ENCODE data around the gene MICA. TPM values are rescaled to one million over a fixed set of nuclear protein-coding genes. Genes with fewer than 3 reads are reported as not detected.

Gene MICA
- total RNA-seq, 1 donor from 2014 or later, result 56.3 TPM

DNA sequence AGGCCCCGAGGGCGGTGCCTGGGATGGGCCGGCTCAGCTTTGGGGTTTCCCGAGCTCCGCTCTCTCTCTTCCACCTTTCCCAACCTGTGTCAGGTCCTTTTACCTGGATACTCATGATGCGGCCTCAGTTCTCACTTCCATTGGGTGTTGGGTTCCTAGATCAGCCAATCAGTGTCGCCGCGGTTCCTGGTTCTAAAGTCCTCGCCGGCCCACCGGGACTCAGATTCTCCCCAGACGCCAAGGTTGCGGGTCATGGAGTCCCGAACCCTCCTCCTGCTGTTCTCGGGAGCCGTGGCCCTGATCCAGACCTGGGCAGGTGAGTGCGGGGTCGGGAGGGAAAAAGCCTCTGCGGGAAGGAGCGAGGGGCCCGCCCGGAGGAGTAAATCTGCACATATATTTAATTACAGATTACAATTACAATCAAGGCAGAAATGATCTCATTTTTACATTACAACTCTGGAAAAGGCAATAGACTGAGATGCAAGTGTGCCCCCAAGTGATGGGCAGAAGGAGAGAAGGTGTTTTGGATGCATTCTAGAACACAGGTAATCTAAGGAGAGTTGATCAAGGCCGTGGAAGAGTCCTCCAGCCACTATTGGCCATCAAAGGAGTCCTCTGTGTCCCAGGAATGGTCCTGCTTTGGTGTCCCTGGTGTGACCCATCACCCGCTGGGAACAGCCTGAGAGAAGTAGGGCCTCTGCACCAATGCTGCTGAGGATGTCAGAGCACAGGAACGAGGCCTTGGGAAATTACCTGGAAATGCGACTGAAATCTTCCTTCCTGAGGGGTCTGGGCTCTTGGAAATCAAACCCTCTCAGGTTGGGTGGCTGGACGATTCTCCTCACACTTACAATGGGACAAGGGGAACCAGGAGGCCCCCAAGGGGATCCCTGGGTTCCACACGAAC lies 59.8 kb downstream of the MICA start:
- DNase-seq (ENCODE audit: low spot score), result no peak
- no peak for TF ChIP-seq CTCF (IDR thresholded peaks at IDR 0.05)
- H3K36me3 Mint-ChIP-seq (ENCODE audit: low read depth), result no peaks in the 10 kb centered on the region
- no peak overlapping the region for H3K27ac Mint-ChIP-seq (ENCODE audit: unreplicated experiment)
- H3K4me1 Mint-ChIP-seq (ENCODE audit: low read depth), result peaks cover 3% of the 10 kb centered on the region
- no peaks in the 10 kb centered on the region for H3K9me3 Mint-ChIP-seq (ENCODE audit: low read depth)
- peak overlapping the region; percentile 21 for H3K4me3 Mint-ChIP-seq (ENCODE audit: unreplicated experiment)
- peaks cover 8% of the 10 kb centered on the region for H3K27me3 Mint-ChIP-seq (ENCODE audit: low read depth)

GRCh38 chr6:31464252-31465184 lies 61.1 kb downstream of the MICA start:
- Mint-ChIP-seq H3K27ac (ENCODE audit: unreplicated experiment) (no peak overlapping the region), H3K27me3 (ENCODE audit: low read depth) (peaks cover 8% of the 10 kb centered on the region), H3K36me3 (ENCODE audit: low read depth) (no peaks in the 10 kb centered on the region), H3K4me3 (ENCODE audit: unreplicated experiment) (no peak overlapping the region), H3K9me3 (ENCODE audit: low read depth) (no peaks in the 10 kb centered on the region), H3K4me1 (ENCODE audit: low read depth) (peaks cover 3% of the 10 kb centered on the region)
- no peak for DNase-seq (ENCODE audit: low spot score)
- TF ChIP-seq CTCF (IDR thresholded peaks at IDR 0.05), result no peak

Small RNA genes lying within 50 kb of the gene (microRNA-seq; reads per million reads assigned to microRNA genes)
- gene MIR6891 (ENCODE audit: borderline number of aligned reads), result not detected

Other genes with a start within 250 kb of the MICA start
- 11.2 to 18.3 TPM (median 13.4 TPM) in 3 replicates for gene CCHCR1, start 245.8 kb upstream of the MICA start, total RNA-seq
- gene TCF19, start 245.0 kb upstream of the MICA start, total RNA-seq, result 7.4 to 22.4 TPM (median 7.9 TPM) in 3 replicates
- 1.2 to 1.6 TPM in 2 of 3 replicates, not detected in the other for gene POU5F1, start 232.9 kb upstream of the MICA start, total RNA-seq
- 176 to 187 TPM (median 182 TPM) in 3 replicates for gene HLA-C, start 131.5 kb upstream of the MICA start, total RNA-seq
- gene HLA-B, start 46.4 kb upstream of the MICA start, total RNA-seq, result 149 to 216 TPM (median 206 TPM) in 3 replicates
- 7.8 to 9.4 TPM (median 9.0 TPM) in 3 replicates for gene MICB, start 94.5 kb downstream of the MICA start, total RNA-seq
- gene MCCD1, start 125.4 kb downstream of the MICA start, total RNA-seq, result not detected in 3 replicates
- 222 to 230 TPM (median 227 TPM) in 3 replicates for gene DDX39B, start 138.4 kb downstream of the MICA start, total RNA-seq
- gene ATP6V1G2, start 143.0 kb downstream of the MICA start, total RNA-seq, result 2.4 to 4.1 TPM (median 3.0 TPM) in 3 replicates
- 21.2 to 30.1 TPM (median 29.6 TPM) in 3 replicates for gene NFKBIL1, start 144.0 kb downstream of the MICA start, total RNA-seq
- gene LTA, start 168.7 kb downstream of the MICA start, total RNA-seq, result not detected in 3 replicates
- gene TNF, start 172.0 kb downstream of the MICA start, total RNA-seq, result not detected in 3 replicates
- gene LTB, start 178.8 kb downstream of the MICA start, total RNA-seq, result not detected in 3 replicates
- gene LST1, start 182.7 kb downstream of the MICA start, total RNA-seq, result not detected in 3 replicates
- gene NCR3, start 189.4 kb downstream of the MICA start, total RNA-seq, result not detected in 3 replicates
- not detected in 3 replicates for gene AIF1, start 211.6 kb downstream of the MICA start, total RNA-seq
- 156 to 185 TPM (median 157 TPM) in 3 replicates for gene PRRC2A, start 217.1 kb downstream of the MICA start, total RNA-seq
- 253 to 308 TPM (median 262 TPM) in 3 replicates for gene BAG6, start 249.1 kb downstream of the MICA start, total RNA-seq